Ammon's horn (tissue), 1 donor: ENCODE data around the gene TUBA3E.
A peak's percentile ranks its signal among the peaks of the same experiment; 100 is the strongest.
"Not testable (repeated sequence)": the region's sequence is repeated elsewhere in the genome, so short reads cannot be mapped to it uniquely, and the experiment has no call there.

Experiments used
- DNase-seq: peaks from one replicate; pipeline ENCODE4 v3.0.0-alpha.2; 2016; ENCODE audit warnings: low spot score

TUBA3E gene

DNA sequence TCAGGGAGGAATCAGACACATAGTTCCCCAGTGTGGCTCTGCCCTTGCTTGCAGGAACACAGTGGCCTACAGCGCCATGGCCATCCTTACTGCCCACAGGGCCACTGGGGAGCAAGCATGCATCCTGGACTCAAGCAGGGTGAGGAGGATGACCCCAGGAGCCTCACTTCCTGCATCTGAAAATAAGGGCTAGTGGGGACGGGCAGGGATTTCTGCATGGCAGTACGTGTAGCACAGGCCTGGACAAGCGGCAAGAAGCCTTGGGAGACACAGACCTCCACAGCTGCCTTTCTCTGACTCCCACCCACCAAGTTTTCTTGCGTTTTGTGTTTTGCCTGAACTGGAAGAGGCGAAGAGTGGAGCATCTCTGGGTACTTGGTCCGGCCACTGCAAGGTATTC, 35.8 kb downstream of the TUBA3E start:
- DNase-seq = not testable (repeated sequence)

DNA sequence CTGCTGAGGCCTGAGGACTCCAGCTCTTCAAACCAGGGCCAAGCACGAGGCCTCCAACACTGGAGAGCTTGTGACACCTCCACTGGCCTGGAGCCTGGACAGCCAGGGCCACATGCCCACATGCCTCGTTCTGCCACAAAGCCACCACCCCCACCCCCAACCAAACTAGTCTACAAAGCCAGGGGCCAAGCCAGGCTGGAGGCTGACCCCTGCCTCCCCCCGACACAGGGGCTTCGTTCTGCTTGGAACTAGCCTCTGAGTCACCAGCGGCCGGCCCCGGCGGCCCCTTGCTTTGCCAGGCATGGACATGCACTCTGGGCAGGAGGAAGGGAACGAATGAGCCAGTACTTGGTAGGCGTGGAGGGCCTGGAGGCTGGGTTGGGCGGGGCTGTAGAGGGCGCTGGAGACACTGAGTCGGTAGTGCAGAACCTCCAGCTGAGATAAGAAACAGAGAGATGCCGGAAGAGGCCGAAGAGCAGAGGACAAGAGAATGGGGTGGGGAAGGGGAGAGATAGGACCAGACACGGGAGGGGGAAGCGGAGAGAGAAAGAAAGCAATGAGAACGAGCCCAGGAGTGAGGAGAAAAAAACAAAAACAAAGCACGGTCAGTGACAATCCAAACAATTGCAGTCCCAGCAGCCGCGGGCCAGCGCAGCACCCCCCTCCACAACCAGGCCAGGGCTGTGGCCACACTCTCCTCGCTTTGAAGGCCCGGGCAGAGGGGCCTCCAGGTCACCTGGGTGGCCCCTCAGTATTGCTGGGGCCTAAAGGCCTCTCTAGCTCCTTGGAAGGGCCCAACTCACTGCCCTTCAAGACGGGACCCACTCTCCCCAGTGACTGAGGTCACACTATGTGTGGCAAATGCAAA, 37.2 kb downstream of the TUBA3E start:
- DNase-seq = not testable (repeated sequence)

DNA sequence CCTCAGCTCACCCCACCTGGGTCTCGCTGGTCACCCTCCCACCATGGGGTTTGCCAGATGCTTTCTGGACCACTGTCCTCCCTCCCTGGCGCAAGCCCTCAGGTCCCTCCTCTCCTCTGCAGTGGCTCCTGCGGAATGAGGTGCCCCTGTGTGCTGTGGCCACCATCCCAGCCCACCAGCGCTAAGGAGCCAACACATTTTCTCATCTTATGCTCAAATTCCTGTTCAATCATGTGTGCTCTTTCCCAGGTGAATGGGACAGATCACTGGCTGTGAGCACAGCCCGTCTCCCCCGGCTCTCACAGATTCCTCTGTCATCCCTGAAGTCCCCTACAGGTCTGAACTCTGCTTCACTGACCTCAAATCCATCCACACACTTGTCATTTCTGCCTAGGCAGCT, 38.1 kb downstream of the TUBA3E start:
- no peak for DNase-seq

DNA sequence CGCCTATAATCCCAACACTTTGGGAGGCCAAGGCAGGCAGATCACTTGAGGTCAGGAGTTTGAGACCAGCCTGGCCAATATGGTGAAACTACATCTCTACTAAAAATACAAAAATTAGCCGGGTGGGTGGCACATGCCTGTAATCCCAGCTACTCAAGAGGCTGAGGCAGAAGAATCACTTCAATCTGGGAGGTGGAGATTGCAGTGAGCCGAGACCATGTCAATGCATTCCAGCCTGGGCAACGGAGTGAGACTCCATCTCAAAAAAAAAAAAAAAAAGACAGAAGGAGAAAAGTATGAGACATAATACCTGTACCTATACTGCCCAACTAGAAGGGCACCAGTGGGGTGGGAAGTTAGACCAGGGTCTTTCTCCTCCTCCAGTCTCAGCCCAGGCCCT, 38.9 kb downstream of the TUBA3E start:
- DNase-seq = not testable (repeated sequence)

DNA sequence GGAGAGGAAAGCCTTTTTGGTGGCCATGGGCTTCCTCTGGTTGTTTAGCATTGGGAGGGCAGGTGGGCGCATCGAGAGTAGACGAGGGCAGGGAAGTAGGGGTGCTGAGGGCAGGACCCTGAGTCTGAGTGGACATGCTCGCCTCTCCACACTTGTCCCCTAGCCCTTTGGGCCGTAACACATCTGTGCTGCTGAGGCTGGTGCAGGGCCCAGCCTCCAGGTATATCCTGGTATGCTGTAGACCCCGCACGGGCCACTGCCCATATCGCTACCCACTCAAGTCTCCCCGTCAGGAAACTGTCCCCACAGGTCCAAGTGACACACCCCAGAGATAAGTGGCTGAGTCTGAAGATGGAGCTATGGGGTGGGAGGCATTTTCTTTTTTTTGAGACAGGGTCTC, 39.6 kb downstream of the TUBA3E start:
- no peak for DNase-seq

DNA sequence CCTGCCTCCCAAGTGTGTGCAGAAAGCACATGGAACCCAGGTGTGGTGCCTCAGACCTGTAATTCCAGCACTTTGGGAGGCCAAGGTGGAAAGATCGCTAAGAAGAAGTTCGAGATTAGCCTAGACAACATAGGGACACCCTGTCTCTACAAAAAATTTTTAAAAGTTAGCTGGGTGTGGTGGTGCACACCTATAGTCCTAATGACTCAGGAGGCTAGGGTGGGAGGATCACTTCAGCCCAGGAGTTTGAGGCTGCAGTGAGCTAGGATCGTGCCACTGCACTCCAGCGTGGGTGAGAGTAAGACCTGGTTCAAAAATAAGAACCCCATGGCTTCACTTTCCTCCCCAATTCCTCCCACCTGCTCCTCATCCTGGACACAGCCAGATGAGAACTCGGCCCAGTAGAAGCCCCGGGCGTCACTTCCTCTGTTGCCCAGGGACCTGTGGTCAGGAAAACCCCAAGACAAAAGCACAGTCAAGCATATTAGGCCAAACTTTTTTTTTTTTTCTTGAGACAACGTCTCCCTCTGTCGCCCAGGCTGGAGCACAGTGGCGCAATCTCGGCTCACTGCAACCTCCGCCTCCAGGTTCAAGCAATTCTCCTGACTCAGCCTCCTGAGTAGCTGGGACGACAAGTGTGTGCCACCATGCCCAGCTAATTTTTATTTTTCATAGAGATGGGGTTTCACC, 40.3 kb downstream of the TUBA3E start:
- DNase-seq = not testable (repeated sequence)

DNA sequence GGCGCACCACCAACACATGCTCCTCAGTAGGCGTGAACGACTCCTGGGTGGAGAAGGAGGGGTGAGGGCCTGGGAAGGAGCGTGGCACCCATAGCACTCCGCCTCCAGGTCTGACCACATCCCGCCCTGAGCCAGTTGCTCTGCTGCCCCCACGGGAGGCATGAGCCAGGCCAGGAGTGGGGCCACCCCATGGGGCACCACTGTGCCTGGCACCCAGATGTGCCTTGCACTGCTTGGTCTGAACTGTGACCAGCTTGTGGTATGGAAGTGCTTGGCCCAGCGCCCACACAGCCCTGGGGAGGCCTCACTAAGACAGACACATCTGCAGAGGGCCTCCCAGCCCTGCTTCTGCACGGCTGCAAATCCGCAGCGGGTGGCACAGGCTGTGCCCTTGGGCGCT, 40.9 kb downstream of the TUBA3E start:
- not testable (repeated sequence) for DNase-seq

DNA sequence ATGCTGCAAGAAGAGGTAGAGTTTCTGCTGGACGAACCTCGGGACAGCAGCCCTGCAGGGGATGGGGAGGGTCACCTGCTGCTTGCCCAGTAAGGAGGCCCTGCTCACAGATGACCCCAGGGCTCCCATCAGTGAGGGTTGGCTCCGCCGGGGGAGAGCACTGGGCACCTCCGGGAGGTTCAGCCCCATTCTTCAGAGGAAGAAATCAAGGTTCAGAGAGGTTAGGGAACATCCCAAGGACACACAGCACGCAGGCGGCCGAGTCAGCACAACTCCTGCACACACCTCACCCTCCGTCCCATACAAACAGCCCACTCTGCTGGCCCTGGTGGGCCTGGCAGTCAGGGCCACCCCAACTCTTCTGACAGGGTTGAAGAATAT, 41.6 kb downstream of the TUBA3E start:
- no peak for DNase-seq

DNA sequence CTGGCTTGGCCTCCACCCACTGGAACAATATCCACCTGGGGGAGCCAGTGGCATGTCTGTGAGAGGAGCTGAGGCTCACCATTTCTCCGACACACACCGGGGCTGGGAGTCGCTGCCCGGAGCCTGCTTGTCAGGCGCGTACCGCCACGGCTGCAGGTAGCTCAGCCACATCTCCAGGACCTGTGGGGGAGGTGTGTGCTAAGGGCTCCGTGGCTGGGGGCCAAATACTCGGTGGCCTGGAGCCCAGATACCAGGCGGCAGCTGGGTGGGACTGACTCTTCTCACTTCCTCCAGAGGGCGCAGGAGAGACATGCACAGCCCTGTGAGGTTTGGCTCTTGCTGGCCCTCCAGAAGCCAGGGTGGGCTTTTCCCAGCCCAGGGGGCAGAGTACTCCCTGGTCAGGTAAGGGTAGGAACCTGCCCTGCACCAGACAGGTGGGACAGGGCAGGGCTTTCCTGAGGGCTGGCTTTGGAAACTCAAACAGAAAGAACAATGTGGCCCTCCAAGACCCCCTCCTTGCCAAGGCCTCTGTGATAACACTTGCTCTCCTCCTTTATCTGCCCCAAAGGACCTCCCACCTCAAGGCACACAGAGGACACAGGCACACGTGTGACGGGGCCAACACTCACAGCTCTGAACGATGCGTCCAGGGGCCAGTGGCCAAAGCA, 42.1 kb downstream of the TUBA3E start:
- DNase-seq = peak; percentile 73

DNA sequence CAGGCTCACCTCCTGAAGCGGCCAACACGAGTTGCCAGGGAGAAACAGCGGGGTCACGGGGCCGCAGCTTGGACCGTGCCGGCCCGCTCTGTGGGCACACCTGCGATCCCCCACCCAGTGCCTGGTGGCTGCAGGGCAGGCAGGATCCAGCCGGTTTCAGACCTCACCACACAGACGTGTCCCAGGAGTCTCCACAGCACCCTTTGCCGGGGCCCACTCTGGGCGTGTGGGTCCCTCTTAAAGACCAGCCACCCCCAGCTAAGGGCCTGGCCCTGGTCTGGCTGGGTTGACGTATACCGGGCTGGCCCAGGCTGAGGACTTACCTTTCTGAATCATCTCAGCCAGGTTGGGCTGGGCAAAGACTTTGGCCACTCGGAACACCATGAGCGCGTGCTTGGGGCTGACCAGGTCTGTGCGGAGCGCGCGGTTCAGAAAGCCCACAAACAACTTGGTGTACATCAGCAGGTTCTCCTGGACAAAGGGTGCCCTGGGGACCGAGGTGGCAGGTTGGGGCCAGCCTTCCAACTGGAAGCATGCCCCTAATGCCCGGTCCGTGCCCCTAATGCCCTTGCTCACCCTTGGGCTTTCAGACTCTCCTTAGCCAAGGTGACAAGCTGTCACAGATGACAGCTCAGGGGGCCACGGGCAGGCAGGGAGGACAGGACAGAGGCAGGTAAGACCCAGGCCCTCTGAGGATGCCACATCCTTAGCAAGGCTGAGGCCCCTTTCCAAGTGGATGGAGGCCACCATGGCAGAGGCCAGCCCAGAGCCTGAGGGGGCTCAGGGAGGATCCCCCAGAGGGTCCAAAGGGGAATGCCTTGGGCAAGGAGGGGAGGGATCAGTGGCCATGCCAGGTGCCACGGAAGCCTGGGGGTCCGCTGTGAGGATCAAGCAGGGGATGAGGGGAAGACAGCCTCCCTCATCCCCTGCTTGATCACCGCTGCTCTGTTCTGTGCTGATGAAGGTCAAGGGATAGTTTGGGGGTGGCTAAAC, 43.2 kb downstream of the TUBA3E start:
- DNase-seq = no peak

DNA sequence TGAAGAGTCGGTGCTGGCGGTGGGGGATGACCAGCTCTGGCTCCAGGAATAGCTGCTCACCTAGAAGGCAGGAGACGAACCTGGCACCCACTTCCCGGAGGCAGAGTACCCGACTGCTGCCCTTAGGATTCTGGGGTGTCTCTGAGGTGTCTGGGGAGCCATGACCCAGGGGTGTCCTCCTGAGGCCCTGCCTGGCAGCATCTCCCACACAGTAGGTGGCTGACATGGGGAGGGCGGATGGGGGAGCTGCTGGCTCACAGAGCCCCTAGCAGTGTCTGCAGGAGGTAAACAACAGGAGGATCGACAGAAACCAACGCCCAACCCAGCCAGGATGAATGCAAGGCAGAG, 43.8 kb downstream of the TUBA3E start:
- not testable (repeated sequence) for DNase-seq

DNA sequence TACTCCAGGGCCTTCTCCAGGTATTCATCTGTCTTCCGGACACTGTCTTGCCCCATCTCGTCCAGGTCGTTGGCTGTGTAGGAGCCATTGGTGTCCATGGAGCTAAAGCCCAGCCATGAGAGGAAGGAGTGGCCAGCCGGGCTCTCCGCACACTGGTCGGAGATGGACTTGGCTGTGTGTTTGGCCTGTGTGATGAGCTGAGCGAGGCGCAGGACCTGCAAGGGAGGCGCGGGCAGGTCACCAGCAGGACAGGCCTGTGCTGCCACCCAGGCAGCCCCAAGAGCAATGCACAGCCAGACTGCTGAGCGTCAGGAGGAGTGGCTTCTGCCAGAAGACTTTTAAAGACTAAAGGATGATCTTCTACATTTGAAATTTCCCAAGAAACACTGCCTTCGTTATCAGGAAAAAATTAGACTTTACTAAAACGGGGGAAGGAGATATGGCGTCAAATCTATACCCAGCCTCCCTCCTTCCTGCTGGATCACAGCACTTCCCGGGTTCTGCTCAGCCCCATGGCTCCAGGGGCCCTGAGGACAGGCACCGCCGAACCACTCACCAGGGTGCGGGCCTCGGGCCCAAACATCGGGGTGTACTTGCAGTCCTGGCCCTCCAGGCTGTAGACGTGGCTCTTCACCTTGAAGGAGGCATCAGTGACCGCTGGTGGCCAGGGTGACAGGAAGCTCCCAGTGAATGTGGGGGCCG, 44.4 kb downstream of the TUBA3E start:
- DNase-seq = not testable (repeated sequence)

DNA sequence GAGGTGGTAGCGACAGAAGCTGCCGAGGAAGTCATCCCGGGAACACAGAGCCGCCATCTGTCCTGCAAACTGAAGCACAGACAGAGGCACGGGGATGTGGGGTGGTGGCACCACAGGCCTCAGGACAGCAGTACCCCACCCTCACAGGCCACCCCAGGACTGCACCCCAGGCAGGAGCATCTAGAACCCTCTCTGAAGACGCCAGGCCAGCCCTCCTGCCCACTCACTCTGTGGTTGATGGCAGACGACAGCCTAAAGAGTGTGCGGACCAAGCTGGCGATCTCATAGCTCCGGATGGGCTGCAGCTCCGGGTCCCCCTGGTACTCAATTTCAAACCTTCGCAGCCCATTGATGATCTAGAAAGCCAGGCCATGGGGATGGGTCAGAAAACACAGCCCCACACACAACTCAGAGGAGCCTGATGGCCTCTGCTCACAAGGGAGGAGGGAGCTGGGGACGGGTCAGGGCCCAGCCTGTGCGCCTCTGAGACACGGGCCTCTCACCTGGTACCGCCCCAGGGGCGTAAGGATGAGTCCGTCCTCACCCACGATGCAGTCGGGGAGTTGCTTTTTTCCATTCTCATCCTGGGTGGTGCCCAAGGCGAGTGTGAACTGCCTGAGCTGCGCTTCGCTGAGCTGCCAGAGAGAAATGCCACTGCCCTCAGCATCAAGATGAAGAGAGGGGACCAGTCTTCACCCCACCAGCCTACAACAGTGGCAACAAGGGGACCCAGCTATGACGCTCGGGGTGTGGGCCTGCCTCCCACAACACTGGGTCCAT, 45.2 kb downstream of the TUBA3E start:
- DNase-seq = no peak

DNA sequence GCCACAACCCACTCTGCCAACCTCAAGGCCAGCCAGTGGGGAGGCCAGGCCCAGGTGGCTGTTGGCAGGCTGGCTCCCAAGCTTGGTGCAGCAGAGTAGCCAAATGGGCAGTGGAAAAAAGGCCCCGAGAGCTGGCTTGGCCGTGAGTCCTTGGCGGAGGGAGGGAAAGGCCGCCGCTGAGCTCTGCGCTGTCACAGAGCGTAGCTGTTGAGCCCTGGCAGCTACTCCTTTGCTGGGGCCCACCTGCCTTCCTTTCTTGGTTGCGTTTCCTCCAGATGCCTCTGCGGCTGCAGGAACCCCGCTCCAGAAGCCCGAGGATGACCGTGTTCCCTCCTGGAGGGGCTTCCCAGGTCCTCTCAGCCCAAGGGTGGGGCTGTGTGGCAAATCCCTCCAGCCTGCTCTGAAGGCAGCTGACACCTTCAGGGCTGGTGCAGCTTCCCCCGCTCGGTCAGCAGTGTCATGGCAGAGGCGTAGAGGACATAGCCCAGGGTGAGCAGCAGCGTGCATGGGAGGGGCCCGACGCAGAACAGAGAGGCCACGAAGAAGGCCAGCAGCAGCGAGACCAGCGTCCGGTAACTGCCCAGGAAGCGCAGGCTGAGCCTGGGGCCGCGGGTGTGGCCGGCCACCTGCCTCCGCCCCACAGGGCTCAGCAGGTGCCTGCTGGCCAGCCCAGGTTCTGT, 46.0 kb downstream of the TUBA3E start:
- peak; percentile 16 for DNase-seq

DNA sequence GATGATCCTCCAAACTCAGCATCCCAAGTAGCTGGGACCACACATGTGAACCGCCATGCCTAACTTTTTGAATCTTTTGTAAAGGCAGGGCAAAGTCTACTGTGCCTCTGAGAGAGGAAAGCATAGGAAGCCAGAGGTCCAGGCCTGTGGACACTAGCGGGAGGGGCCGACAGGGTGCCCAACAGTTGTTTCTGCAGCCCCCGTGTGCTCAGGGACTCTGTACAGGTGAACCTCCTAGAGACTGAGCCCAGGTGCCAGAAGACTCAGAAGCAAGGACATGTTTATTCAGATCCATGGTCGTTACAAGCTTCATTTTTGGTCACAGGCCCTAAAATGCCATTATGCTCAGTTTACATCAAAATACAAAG, 47.1 kb downstream of the TUBA3E start:
- not testable (repeated sequence) for DNase-seq

DNA sequence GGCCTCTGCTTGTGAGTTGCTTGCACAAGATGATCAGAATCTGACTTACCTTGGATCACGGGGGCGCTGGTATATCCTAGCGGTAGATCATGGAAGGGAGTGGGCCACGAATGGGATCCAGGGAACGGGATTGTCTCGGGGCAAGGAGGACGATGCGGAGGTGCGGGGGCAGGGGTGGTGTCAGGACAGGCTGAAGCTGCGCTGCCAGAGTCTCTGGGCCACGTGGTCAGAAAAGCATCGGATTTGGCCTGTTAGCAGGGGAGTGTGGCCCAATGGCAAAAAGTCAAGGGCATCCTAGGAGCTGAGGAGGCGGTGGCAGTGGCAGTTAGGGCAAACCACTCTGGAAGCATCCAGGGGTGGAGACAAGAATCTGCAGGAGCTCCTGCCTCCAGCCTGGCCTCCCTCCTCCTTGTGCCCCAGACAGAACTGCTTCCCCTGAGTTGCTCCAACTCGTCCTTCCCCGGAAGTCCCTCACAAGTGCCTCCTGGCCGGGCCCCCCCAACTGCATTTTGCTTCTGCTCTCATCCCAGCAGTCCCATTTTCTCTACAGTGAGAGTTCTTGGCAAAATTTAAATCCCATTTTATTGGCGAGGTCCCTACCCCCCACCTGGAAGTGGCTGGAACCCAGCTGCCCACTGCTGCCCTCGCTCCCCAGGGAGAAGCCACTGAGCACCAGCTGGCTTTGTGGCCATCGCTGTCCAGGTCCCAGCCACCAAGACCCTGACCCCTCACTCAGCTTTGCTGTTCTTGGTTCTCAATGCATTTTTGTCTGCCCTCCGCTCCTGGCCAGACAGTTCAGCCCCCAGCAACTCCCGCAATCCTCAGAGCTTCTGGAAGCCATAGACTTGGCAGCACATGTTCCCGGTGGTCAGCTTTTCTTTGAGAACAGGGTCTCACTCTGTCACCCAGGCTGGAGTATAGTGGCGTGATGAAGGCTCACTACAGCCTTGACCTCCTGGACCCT, 47.8 kb downstream of the TUBA3E start:
- no peak for DNase-seq

DNA sequence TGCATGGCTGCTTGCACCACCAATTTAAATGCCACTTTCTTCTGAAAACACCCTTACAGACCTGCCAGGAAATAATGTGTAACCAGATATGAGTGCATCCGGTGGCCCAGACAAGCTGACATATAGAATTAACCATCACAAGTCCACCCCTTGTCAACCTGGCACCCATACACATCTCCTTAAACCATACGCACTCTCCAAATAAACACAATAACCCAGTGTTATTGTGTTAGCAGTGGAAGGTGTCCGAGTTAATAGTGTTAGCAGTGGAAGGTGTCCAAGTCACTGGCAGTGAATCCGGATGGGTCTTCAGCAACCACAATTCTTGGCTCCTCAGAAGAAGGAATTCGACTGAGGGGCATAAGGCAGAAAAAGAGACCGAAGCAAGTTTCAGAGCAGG, 49.7 kb downstream of the TUBA3E start:
- not testable (repeated sequence) for DNase-seq

DNA sequence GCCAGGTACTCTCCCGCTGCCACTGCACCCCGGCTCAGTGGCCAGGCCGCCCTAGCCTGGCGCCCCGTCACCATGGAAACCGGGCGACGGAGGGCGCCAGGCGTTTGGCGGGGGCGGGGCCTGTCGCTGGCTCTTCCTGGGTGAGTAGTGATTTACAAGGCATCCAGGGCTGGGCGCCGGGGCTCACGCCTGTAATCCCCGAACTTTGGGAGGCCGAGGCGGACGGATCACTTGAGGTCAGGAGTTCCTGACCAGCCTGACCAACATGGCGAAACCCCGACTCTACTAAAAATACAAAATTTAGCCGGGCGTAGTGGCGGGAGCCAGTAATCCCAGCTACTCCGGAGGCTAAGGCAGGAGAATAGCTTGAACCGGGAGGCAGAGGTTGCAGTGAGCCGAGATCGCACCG, 53.2 kb downstream of the TUBA3E start, which contains the start of gene CCDC74B:
Gene CCDC74B, minus strand, starts transcription at position 107 of the 409 bp plus-strand sequence. CDS start 116 bp downstream, outside the sequence.
- peak; percentile 49 for DNase-seq
